Measurements from ENCODE around the gene TMEM131.

The TMEM131 gene

GRCh38 chr2:98020992-98021713, 25.4 kb upstream of the TMEM131 start:
- TF ChIP-seq, protein P1, sequence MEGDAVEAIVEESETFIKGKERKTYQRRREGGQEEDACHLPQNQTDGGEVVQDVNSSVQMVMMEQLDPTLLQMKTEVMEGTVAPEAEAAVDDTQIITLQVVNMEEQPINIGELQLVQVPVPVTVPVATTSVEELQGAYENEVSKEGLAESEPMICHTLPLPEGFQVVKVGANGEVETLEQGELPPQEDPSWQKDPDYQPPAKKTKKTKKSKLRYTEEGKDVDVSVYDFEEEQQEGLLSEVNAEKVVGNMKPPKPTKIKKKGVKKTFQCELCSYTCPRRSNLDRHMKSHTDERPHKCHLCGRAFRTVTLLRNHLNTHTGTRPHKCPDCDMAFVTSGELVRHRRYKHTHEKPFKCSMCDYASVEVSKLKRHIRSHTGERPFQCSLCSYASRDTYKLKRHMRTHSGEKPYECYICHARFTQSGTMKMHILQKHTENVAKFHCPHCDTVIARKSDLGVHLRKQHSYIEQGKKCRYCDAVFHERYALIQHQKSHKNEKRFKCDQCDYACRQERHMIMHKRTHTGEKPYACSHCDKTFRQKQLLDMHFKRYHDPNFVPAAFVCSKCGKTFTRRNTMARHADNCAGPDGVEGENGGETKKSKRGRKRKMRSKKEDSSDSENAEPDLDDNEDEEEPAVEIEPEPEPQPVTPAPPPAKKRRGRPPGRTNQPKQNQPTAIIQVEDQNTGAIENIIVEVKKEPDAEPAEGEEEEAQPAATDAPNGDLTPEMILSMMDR (IDR thresholded peaks at IDR 0.05; ENCODE audit: insufficient read depth, low read length, missing control alignments) = no peak
- CTCF ChIA-PET = no interaction called here
- no peak for DNase-seq (ENCODE audit: low read depth, low spot score)
- H3K4me3 ChIP-seq (ENCODE audit: low read depth, low read length) = no peak overlapping the region
- POLR2A ChIA-PET = no interaction called here

DNA sequence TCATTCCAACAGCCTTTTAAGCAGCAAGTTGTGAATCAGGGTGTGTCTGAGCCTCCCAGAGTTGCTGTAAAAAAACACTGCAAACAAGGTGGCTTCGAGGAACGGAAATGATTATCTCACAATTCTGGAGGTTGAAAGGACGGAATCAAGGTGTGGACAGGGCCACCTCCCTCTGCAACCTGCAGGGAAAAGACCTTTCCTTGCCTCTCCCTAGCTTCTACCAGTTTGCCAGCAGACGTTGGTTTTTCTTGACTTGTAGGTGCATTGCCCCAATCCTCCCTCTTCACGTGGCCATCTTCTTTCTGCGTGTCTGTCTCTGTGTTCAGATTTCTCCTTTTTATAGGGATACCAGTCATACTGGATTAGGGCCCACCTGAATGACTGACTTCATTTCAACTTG, 24.8 kb upstream of the TMEM131 start:
- ChIA-PET POLR2A (no interaction called here), CTCF (no interaction called here)
- no peak overlapping the region for H3K4me3 ChIP-seq (ENCODE audit: low read depth, low read length)
- no peak for DNase-seq (ENCODE audit: low read depth, low spot score)
- TF ChIP-seq, protein P1 (IDR thresholded peaks at IDR 0.05; ENCODE audit: insufficient read depth, low read length, missing control alignments) = no peak

GRCh38 chr2:98016908-98017670, 21.3 kb upstream of the TMEM131 start:
- ChIA-PET POLR2A (no interaction called here), CTCF (interaction anchor here (1.1 kb wide), 1 partner anchor 253 kb away, joined by 3 read pairs; no protein-coding TSS in a partner anchor)
- no peak for DNase-seq (ENCODE audit: low read depth, low spot score)
- TF ChIP-seq, protein P1 (IDR thresholded peaks at IDR 0.05; ENCODE audit: insufficient read depth, low read length, missing control alignments) = no peak
- no peak overlapping the region for H3K4me3 ChIP-seq (ENCODE audit: low read depth, low read length)

DNA sequence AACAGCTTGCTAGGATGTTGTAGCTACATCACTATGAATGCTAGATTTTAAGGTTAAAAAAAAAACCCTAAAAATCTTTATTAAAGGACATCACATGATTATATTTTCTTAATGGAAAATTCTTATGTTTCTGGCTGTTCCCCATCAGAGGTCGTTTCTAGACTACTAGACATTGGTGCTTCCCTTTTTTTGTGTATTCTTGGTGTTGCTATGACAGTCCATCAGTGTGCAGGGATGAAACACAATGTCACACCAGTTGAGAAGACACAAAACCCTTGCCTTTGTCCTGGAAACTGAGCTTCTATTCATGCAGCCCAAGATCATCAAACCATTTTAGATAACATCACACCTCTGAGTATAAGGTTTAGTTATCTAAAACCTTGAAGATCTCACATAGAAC, 19.9 kb upstream of the TMEM131 start:
- TF ChIP-seq, protein P1 (IDR thresholded peaks at IDR 0.05; ENCODE audit: insufficient read depth, low read length, missing control alignments) = no peak
- POLR2A ChIA-PET = no interaction called here
- no peak for DNase-seq (ENCODE audit: low read depth, low spot score)
- H3K4me3 ChIP-seq (ENCODE audit: low read depth, low read length) = no peak overlapping the region
- CTCF ChIA-PET = no interaction called here

GRCh38 chr2:98014379-98014778, 18.6 kb upstream of the TMEM131 start:
- POLR2A ChIA-PET = no interaction called here
- DNase-seq (ENCODE audit: low read depth, low spot score) = no peak

More at GRCh38 chr2:98014379-98014778, 18.6 kb upstream of the TMEM131 start:
- H3K4me3 ChIP-seq (ENCODE audit: low read depth, low read length) = no peak overlapping the region
- CTCF ChIA-PET = interaction anchor here (1.3 kb wide), 1 partner anchor 207 kb away, joined by 3 read pairs; no protein-coding TSS in a partner anchor
- TF ChIP-seq, protein P1 (IDR thresholded peaks at IDR 0.05; ENCODE audit: insufficient read depth, low read length, missing control alignments) = no peak

Data from AG04449 (cell line).